Vagina (tissue), 2 donors: Measurements from ENCODE around the gene WIZ.

ENCODE experiments used
- POLR2A ChIP-seq, 2 donors: fragments of 450-650 bp; IDR thresholded peaks; one replicate each; pipeline ENCODE4 v1.6.1; 2017; ENCODE audit warnings: antibody characterized with exemption in 2 of 2, mild to moderate bottlenecking in 2 of 2, moderate library complexity in 2 of 2
- POLR2AphosphoS5 ChIP-seq, 2 donors: sonication (generic); formaldehyde crosslinking; IDR thresholded peaks; one replicate each; pipeline ENCODE4 v1.9.0; 2017; ENCODE audit warnings: antibody characterized with exemption in 2 of 2, mild to moderate bottlenecking in 2 of 2, low read depth in 1 of 2; ENCODE audit not compliant: insufficient read depth in 1 of 2

DNA sequence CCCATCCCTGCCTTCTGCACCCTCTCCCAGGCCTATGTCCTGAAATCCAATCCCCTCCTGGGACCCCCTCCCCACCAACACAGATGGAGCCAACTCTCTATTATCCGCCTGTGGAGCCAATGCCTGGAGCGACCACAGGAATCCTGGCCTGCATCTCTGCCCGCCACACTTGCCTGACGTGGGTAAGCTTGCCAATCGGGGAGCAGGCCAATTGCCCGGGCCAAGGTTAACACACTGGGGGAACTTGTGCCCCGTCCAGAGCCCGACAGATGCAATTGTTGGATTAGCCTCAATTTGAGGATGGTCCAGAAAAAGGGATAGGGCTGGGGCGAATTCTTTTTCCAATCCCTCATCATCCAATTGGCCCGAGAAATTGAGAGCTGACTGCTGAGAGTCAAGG lies 5.9 kb downstream of the WIZ start:
- TF ChIP-seq POLR2A (IDR thresholded peaks at IDR 0.05) (no peak), POLR2AphosphoS5 (IDR thresholded peaks at IDR 0.05; ENCODE audit: insufficient read depth in 1 of 2, low read depth in 1 of 2) (no peak)
